Stimulated activated CD4-positive, alpha-beta T cell treated with anti-CD3 and anti-CD28 coated beads, Interleukin-4, amount 100 ng/mL, for 24 hours (primary cell): Measurements from ENCODE around the gene KCNMB1.

Source experiments
- DNase-seq: peaks from one replicate; pipeline ENCODE4 v3.0.0-alpha.2; 2020

KCNMB1 gene

GRCh38 chr5:170375283-170375682, 13.9 kb downstream of the KCNMB1 start:
- DNase-seq, result no peak

GRCh38 chr5:170372971-170373370, 16.2 kb downstream of the KCNMB1 start:
- no peak for DNase-seq

- no peak for DNase-seq
Observed at GRCh38 chr5:170368586-170368985, 20.6 kb downstream of the KCNMB1 start.

GRCh38 chr5:170366276-170366675, 22.9 kb downstream of the KCNMB1 start:
- DNase-seq, result no peak

- DNase-seq, result no peak
Observed at GRCh38 chr5:170365831-170366230, 23.3 kb downstream of the KCNMB1 start.

GRCh38 chr5:170365011-170365410, 24.2 kb downstream of the KCNMB1 start:
- DNase-seq, result no peak

- no peak for DNase-seq
Observed at GRCh38 chr5:170363671-170364070, 25.5 kb downstream of the KCNMB1 start.

- DNase-seq, result no peak
Observed at GRCh38 chr5:170362656-170363055, 26.5 kb downstream of the KCNMB1 start.

GRCh38 chr5:170362102-170362501, 27.1 kb downstream of the KCNMB1 start:
- DNase-seq, result no peak

- no peak for DNase-seq
Observed at GRCh38 chr5:170361616-170362015, 27.6 kb downstream of the KCNMB1 start.

- DNase-seq, result no peak
Observed at GRCh38 chr5:170361116-170361515, 28.1 kb downstream of the KCNMB1 start.

GRCh38 chr5:170360709-170361108, 28.5 kb downstream of the KCNMB1 start:
- DNase-seq, result no peak

- DNase-seq, result no peak
Observed at GRCh38 chr5:170357955-170358444, 31.2 kb downstream of the KCNMB1 start.

- no peak for DNase-seq
Observed at GRCh38 chr5:170355601-170356098, 33.5 kb downstream of the KCNMB1 start.

- DNase-seq, result no peak
Observed at GRCh38 chr5:170353961-170354360, 35.2 kb downstream of the KCNMB1 start.

GRCh38 chr5:170353011-170353761, 36.0 kb downstream of the KCNMB1 start:
- no peak for DNase-seq

- no peak for DNase-seq
Observed at GRCh38 chr5:170348137-170348633, 41.0 kb downstream of the KCNMB1 start.

GRCh38 chr5:170347022-170347567, 42.1 kb downstream of the KCNMB1 start:
- no peak for DNase-seq

GRCh38 chr5:170345971-170346370, 43.2 kb downstream of the KCNMB1 start:
- no peak for DNase-seq

- DNase-seq, result no peak
Observed at GRCh38 chr5:170343177-170343576, 46.0 kb downstream of the KCNMB1 start.

GRCh38 chr5:170342153-170342725, 46.9 kb downstream of the KCNMB1 start:
- no peak for DNase-seq

- no peak for DNase-seq
Observed at GRCh38 chr5:170341545-170341944, 47.6 kb downstream of the KCNMB1 start.

- DNase-seq, result no peak
Observed at GRCh38 chr5:170339780-170340167, 49.4 kb downstream of the KCNMB1 start.
